GM10266 (cell line): ENCODE measurements around the gene TBC1D4.
"Not testable (repeated sequence)": the region's sequence is repeated elsewhere in the genome, so short reads cannot be mapped to it uniquely, and the experiment has no call there.

Experiments
- DNase-seq: peaks from one replicate; pipeline ENCODE4 v3.0.0; 2012; ENCODE audit errors: extremely low spot score
- TF ChIP-seq, protein P1 (sequence below): IDR thresholded peaks from 2 replicates; pipeline ENCODE4 v1.5.1; 2012; ENCODE audit warnings: mild to moderate bottlenecking, low read depth; ENCODE audit not compliant: control insufficient read depth, insufficient read depth; ENCODE audit errors: missing control alignments

The TBC1D4 gene

GRCh38 chr13:75437582-75438318 is 44.2 kb downstream of the TBC1D4 start:
- no peak for DNase-seq
- TF ChIP-seq, protein P1, sequence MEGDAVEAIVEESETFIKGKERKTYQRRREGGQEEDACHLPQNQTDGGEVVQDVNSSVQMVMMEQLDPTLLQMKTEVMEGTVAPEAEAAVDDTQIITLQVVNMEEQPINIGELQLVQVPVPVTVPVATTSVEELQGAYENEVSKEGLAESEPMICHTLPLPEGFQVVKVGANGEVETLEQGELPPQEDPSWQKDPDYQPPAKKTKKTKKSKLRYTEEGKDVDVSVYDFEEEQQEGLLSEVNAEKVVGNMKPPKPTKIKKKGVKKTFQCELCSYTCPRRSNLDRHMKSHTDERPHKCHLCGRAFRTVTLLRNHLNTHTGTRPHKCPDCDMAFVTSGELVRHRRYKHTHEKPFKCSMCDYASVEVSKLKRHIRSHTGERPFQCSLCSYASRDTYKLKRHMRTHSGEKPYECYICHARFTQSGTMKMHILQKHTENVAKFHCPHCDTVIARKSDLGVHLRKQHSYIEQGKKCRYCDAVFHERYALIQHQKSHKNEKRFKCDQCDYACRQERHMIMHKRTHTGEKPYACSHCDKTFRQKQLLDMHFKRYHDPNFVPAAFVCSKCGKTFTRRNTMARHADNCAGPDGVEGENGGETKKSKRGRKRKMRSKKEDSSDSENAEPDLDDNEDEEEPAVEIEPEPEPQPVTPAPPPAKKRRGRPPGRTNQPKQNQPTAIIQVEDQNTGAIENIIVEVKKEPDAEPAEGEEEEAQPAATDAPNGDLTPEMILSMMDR, result no peak

- not testable (repeated sequence) for DNase-seq
These were observed 47.8 kb downstream of the TBC1D4 start for GRCh38 chr13:75434126-75434525.

DNA sequence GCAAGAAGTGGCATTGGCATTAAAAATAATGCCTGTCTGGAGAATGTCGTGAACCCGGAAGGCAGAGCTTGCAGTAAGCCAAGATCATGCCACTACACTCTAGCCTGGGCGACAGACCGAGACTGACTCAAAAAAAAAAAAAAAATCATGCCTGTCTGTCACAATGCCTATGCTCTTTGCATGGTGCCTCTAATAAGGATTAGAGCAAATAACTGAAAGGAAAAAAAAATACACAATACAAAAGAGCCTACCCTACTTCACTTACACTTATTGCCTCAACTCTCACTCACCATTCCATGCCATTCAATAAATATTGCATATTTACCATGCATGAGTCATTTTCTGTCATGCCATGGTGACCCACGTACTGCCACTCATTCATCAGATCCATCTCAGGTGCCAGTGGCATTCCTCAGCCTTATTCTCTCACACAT is 49.1 kb downstream of the TBC1D4 start:
- TF ChIP-seq, protein P1, result no peak
- no peak for DNase-seq

GRCh38 chr13:75432045-75432444 is 49.9 kb downstream of the TBC1D4 start:
- TF ChIP-seq, protein P1, result no peak
- no peak for DNase-seq

DNA sequence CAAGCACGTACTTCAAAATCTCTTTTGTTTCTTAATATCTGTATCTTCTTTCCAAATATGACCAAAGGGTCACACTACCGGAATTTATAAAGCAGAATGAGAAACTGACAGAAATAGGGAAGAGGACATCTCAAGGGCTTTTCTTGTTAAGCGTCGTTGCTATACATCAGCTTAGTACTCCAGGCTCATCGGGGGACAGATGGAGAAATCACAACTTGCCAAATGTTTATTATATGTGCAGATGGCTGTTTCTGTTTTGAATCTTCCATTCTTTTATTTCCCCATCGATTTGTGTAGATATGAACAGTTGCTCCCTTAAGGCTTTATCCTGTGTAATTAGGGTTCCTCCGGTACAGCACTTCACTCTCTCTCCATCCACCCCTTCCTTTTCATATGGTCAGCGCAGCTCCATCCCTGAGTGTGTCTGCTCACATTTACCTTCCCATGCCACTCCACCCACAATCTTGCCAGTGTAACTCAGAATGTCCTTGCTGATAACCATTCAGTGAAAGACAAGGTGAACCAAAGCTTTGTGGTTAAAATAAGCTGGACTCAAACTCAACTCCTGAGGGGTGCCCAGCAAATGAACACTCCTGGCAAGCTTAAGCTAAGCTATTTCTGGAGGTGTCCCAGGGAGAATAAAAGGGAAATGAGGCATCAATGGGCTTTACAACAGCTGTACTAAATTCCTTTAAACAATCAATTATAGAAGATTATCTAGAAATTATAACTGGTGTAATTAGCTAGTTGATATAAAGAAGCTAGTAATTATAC is 51.3 kb downstream of the TBC1D4 start:
- no peak for DNase-seq
- TF ChIP-seq, protein P1, result no peak

DNA sequence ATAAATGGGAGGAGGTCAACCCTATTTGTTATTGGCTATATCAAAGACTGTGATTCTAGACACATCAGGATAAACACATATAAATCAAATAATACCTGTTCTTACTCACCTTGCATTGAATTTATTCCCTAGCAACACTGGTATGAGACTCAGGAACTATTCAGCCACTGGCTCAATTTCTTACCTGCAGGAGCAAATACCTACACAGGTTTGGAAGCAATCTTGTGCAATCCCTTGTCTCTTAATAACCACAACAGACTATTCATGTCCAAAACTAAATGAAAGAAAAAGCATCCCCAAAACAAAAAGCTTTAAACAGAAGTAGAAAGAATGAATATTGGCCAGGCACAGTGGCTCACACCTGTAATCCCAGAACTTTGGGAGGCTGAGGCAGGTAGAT is 55.5 kb downstream of the TBC1D4 start:
- no peak for DNase-seq
- TF ChIP-seq, protein P1, result no peak

DNA sequence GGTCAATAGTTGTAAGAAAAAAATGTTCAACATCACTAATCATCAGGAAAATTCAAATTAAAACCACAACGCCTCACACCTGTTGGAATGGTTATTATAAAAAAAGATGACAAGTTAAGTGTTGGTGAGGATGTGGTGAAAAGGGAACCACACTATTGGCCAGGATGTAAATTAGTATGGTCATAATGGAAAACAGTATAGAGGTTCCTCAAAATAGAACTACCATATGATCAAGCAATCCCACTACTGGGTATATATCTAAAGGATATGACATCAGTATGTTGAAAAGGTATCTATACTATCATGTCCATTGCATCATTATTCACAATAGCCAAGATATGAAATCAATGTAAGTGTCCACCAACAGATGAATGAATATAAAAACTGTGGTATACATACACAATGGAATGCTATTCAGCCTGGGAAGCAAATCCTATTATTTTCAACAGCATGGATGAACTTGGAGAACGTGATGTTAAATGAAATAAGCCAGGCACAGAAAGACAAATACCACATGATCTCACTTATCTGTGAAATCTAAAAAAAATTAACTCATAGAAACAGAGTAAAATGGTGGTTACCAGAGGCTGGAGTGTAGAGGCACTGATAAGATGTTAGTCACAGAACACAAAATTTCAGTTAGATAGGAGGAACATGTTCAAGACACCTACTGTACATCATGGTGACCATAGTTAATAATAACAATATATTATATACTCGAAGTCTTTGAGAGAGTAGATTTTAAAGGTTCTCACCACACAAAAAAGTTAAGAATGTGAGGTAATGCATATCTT is 56.6 kb downstream of the TBC1D4 start:
- TF ChIP-seq, protein P1, result no peak
- DNase-seq, result no peak
